Retinal pigment epithelial cell (primary cell): ENCODE measurements around the gene GMDS.
"Not testable (repeated sequence)": the region's sequence is repeated elsewhere in the genome, so short reads cannot be mapped to it uniquely, and the experiment has no call there.

Source experiments
- DNase-seq: peaks from one replicate; pipeline ENCODE4 v3.0.0-alpha.2; 2010; ENCODE audit warnings: low read depth
- H3K4me3 ChIP-seq: 2 replicates; pipeline ENCODE4 v1.5.1; 2011; ENCODE audit warnings: mild to moderate bottlenecking, low read length, control low read depth, moderate library complexity
- TF ChIP-seq, protein P1 (sequence below): conservative IDR thresholded peaks from 2 replicates; pipeline ENCODE4 v1.5.1; 2011; ENCODE audit warnings: low read depth, low read length, control low read depth, inconsistent platforms

The GMDS gene

DNA sequence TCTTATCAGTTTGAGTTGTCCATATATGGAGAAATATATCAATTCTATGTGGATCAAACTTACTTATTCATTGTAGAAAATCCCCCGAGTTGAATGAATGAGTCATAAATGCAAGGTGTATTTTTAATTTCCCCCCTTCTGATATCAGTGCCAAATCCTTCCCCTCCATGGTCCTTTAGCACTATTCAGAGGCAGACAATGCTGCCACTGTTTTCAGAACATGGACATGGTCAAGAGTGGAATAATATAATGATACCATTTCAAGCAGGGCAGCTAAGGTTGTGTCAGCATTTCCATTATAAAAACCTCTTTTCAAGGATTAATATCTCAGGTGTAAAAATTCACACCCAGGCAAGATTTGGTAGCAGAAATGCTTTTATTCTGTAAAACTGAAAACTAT lies 391.6 kb downstream of the GMDS start:
- no peak overlapping the region for H3K4me3 ChIP-seq
- no peak for DNase-seq
- TF ChIP-seq, protein P1, sequence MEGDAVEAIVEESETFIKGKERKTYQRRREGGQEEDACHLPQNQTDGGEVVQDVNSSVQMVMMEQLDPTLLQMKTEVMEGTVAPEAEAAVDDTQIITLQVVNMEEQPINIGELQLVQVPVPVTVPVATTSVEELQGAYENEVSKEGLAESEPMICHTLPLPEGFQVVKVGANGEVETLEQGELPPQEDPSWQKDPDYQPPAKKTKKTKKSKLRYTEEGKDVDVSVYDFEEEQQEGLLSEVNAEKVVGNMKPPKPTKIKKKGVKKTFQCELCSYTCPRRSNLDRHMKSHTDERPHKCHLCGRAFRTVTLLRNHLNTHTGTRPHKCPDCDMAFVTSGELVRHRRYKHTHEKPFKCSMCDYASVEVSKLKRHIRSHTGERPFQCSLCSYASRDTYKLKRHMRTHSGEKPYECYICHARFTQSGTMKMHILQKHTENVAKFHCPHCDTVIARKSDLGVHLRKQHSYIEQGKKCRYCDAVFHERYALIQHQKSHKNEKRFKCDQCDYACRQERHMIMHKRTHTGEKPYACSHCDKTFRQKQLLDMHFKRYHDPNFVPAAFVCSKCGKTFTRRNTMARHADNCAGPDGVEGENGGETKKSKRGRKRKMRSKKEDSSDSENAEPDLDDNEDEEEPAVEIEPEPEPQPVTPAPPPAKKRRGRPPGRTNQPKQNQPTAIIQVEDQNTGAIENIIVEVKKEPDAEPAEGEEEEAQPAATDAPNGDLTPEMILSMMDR = no peak

DNA sequence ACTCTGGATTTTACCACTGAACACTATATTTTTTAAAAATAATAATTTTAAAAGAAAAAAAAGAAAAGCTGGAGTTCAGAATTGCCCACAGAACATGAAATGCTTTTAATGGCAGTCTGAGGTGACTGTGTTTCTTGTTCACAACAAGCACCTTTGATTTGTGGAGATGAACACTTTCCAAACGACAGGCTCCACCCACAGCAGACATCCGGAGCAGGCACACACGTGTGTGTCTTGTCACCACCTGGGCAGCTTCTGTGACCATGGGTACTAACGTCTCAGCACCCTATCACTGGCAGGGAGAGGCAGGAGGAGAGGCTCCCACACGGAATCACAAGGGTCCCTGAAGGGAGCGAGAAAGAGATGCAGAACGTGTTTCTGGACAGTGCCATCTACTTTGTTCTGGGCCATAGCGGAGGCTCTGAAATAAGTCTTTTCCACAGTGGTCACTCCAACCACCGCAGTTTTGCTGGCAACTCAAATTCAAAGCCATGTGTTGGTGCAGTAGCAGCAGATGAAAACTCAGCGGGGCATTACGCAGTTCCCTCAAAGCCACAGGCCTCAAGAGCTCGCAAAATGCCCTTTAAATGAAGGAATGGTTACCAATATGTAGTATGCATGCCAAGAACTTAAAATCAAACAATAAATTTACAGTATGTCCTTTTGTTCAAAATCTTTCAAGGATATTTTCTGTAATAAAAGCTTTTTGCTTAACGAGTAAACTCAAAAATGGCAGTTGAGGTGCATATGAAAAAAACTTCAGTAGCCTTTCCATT lies 393.5 kb downstream of the GMDS start:
- TF ChIP-seq, protein P1 = no peak
- DNase-seq = no peak
- H3K4me3 ChIP-seq = no peak overlapping the region

DNA sequence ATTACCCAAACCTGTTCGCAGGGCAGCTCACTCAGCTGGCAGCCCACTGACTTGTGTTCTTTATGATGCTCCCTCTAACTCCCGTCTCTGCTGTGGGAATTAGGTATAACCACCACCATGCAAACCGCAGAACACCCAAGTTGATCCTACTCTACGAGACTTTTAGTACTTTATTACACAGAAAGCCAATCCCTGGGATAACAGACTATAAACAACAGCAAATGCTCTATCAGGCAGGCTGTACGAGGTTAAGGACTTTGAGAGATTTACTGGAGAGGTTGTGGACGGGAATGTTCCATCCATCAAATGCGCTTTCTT lies 394.6 kb downstream of the GMDS start:
- TF ChIP-seq, protein P1 = no peak
- no peak for DNase-seq
- no peak overlapping the region for H3K4me3 ChIP-seq

DNA sequence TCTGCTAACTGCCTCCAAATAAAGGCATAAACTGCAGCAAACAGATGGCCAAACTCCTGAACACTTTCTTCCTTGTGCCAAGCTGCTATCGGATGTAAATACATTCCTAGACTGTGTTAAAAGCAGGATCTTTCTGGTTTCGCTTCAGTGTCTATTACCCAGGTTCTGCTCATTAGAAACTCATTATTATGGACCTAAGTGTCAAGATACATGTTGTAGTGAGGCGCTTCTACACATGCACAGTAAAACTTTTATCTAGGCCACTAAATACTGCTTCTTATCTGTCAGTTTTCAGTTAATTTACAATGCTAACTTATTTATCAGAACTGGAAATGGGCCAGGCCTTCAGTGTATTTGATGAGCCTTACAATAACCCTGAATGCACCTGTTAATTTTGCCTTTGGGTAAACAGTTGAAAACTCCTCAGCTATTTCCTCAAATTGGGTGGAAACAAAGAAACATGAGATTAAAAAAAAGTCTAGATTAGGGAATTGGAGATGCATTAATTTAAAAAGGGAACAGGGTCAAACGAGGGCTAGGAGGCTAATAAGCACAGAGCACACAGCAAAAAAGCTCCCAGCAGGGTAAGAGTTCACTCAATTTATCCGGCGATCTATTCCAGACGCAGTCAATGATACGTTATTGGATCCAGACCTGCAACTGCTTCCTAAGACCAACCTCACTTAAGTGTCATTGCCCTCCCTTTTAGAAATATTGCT lies 395.1 kb downstream of the GMDS start:
- TF ChIP-seq, protein P1 = no peak
- H3K4me3 ChIP-seq = no peak overlapping the region
- DNase-seq = no peak

DNA sequence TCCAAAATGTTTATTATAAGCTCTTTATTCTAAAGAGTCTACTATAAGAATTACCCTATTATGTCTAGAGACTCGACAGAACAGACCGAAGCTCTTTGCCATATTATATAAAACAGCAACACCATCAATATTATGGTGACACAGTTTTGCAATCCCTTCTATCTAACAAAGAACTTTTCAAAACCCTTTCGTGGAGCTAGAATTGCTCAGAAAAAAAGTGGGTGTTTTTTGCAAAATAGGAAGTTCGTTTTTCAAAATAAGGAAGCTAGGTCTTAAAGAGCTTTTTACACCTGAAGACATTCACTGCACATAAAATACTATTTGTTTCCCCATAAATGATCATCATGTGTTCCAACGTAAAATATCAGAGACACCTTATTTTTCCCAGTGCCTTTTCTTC lies 395.7 kb downstream of the GMDS start:
- no peak for DNase-seq
- TF ChIP-seq, protein P1 = no peak
- no peak overlapping the region for H3K4me3 ChIP-seq

DNA sequence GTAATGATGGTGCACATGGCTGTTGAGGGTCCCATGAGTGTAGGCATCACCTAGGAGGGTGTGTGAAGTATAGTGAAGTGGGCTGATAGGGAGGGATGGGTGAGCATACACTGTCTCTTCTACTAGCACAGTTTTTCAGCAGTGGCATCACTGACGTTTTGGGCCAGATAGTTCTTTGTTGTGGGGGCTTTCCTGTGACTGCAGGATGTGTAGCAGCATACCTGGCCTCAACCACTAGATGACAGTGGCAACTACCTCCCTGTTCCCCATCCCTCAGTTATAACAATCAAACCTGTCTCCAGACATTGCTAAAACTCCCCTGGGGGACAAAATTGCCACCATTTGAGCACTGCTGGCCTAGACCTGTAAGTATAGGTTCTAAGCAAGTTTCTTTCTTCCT lies 396.7 kb downstream of the GMDS start:
- H3K4me3 ChIP-seq = no peak overlapping the region
- no peak for DNase-seq
- TF ChIP-seq, protein P1 = no peak

DNA sequence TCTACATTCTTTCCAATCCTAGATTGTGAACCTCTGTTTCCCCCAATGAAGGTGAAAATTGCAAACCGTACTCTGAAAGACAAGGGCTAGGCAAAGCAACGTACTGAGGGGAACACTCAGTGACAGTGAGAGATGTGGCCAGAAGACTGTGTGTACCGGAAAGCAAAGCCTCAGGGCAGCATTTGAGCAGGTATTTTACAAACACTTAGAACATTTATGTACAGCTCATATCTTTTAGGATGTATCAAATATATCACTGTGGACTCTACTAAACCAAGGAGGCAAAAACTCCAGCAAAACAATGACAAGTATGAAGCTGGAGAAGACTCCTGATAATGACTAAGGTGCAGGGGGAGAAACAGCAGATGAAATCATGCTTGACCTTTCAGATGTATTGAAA lies 398.8 kb downstream of the GMDS start:
- no peak overlapping the region for H3K4me3 ChIP-seq
- TF ChIP-seq, protein P1 = no peak
- DNase-seq = no peak

DNA sequence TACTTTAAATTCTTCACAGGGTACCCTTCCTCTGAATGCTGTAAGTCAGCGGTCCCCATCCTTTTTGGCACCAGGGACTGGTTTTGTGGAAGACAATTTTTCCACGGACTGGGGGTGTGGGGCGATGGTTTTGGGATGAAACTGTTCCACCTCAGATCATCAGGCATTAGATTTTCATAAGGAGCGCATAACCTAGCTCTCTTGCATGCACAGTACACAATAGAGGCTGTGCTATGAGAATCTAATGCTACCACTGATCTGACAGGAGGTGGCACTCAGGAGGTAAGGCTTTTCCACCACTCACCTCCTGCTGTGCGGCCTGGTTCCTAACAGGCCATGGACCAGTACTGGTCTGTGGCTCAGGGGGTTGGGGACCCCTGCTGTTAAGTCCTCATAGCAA lies 399.9 kb downstream of the GMDS start:
- not testable (repeated sequence) for H3K4me3 ChIP-seq, DNase-seq
